GM21423 (cell line): ENCODE measurements around the gene USP34.

Experiments used
- ATAC-seq: cut with Tn5 transposase; IDR thresholded peaks from one replicate; pipeline ENCODE4 v1.9.1; 2021; ENCODE audit warnings: mild to moderate bottlenecking, moderate library complexity; ENCODE audit not compliant: unreplicated experiment

USP34 gene

GRCh38 chr2:61328707-61329251, 142.1 kb downstream of the USP34 start:
- no peak for ATAC-seq

GRCh38 chr2:61327173-61327572, 143.7 kb downstream of the USP34 start:
- no peak for ATAC-seq

DNA sequence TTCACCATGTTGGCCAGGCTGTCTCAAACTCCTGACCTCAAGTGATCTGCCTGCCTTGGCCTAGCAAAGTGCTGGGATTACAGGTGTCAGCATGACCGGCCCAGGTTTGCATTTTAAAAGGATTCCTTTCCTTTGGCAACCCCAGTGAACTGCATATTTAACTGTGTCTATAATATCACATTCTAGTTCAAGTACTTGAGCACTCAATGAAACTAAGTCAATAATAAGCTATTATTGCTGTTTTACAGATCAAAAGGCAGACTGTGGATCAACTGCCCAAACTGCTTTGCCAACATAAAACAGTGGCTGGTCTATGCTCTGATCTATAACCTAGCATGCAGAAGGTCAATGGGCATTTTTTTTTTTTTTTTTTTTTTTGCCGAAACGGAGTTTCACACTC, 144.5 kb downstream of the USP34 start:
- no peak for ATAC-seq

DNA sequence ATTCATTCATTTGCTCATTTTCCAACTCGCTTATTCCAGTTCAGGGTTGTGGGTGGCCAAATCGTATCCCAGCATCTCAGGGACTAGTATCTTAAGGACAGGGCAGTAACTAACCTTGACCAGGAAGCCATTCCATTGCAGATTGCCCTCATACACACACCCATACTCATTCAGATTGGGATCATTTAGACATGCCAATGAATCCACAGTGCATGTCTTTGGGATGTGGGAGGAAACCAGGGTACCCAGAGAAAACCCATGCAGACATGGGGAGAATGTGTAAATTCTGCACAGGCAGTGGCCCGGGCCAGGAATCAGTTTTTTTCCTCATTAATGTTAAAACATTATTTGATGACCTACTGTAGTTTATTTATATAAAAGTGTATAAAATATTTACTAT, 150.7 kb downstream of the USP34 start:
- no peak for ATAC-seq

GRCh38 chr2:61318553-61318952, 152.3 kb downstream of the USP34 start:
- ATAC-seq: no peak

GRCh38 chr2:61295981-61296380, 174.9 kb downstream of the USP34 start:
- no peak for ATAC-seq

GRCh38 chr2:61291851-61292575, 178.9 kb downstream of the USP34 start:
- ATAC-seq: no peak

DNA sequence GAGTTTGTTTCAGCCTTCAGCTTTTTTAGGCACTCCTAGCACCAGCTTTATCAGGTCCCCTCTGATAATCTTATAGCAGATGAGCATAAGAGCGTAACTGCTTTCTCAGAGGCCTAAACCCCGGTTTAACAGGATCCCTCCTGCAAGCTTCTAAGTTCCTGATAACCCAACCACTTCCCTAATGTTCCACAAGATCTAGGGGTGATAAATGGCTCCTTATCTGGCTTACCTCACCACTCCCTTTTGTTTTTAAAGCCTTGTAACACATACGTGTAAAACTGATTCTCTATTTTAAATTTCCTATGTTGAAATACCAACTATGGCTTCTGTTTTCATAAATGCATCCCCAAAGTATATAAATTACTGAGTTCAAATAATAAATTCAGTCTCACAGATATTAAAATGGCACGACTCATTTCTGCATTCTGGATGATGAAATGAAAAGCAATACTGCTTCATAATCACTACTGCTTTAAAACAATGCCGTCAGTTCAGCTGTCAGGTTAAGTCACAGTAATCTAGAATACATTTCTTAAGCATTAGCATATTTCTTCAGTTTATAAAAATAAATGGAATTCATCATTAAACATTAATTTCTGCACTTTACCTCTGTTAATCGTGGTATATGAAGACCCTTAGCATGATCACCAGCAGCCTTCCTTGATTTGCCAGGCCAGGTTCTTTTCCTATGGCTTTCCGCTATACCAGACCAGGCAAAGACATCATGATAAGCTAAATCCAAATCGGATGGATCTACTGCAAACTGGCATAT, 182.6 kb downstream of the USP34 start:
- ATAC-seq: no peak

GRCh38 chr2:61287254-61287653, 183.6 kb downstream of the USP34 start:
- ATAC-seq: no peak

- no peak for ATAC-seq
These were observed 187.3 kb downstream of the USP34 start for GRCh38 chr2:61283443-61284160.

GRCh38 chr2:61282104-61282590, 188.7 kb downstream of the USP34 start:
- no peak for ATAC-seq

DNA sequence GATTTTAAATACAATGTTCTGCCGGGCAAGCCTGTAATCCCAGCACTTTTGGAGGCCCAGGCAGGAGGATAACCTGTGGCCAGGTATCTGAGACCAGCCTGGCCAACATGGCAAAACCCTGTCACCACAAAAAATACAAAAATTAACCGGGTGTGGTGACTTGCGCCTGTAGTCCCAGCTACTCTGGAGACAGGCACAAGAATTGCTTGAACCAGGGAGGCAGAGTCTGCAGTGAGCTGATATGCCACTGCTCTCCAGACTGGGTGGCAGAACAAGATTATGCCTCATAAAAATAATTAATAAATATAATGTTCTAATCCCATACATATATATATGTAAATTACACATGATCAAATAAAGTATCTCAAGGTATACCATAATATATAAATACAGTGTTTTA, 189.6 kb downstream of the USP34 start:
- no peak for ATAC-seq

GRCh38 chr2:61277756-61278155, 193.1 kb downstream of the USP34 start:
- no peak for ATAC-seq

DNA sequence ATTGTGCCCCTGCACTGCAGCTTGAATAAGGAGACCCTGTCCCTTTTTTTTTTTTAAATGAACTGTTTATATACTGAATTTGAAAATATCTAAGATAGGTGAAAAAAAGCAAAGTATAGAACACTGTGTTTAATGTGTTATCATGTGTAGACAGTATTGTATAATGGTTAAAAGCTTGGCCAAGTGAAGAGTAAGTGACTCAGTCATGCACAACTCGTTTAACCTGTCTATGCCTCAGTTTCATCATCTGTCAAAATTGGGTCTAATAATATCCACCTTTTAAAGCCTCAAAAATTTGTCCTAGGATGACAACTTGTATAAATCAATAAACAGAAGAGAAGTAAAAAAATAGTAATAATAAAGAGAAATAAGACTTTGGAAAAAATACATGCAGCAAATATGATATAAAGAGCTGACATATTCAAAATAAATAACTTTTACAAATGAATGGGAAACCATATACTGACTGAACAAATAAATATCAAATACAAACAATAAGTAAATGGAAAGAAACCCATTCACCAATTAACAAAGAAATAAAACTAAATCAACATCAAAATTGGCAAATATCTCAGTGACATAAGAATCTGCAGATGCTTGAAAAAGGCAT, 195.2 kb downstream of the USP34 start:
- ATAC-seq: no peak

- ATAC-seq: no peak
These were observed 198.3 kb downstream of the USP34 start for GRCh38 chr2:61272421-61273070.

DNA sequence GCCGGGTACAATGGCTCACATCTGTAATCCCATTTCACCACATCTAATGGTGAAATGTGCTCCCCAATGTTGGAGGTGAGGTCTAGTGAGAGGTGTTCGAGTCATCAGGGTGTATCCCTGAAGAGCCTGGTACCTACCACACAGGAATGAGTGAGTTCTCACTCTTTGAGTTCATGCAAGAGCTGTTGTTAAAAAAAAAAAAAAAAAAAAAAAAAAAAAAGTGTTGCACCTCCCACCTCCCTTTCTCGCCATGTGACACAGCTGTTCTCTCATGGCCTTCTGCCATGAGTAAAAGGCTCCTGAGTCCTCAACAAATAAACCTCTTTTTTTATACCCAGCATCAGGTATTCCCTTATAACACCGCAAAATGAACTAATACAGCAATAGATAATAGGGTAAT, 202.6 kb downstream of the USP34 start:
- ATAC-seq: no peak

DNA sequence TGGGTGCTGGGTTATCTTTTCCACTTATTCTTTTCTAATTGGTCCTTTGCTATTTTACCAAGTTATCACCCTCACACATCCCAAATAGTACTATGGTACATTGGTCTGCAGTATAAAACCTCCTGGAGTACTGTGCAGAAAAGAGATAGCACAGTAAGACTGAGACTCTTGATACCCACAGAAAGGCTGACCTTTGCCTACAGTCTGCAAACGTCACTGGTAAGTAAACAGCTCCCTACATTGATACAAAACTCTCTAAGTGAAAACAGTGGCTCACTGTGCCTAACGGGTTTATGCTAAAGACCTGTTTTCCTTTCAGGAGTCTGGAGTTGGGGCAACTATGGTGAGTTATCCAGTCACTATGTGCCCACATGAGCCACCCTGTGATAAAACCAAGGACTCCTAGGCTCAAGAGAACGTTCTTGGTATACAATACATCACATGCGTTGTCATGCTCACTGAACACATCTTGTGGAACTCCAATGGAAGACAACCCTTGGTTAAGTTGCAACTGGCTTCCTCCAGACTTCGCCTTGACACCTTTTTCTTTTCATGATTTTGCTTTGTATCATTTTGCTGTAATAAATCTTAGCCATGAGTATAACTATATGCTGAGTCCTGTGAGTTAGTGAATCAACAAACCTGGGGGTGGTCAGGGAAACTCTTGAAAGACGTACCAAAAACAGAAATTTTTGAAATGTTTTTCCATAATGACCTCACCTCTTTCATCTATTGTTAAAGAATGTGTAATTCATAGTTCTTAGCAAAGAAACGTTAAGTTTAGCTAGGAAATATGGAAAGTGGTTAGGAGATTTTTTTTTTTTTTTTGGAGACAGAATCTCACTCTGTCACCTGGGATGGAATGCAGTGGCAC, 204.0 kb downstream of the USP34 start:
- ATAC-seq: no peak

- no peak for ATAC-seq
These were observed 207.1 kb downstream of the USP34 start for GRCh38 chr2:61263830-61264229.

DNA sequence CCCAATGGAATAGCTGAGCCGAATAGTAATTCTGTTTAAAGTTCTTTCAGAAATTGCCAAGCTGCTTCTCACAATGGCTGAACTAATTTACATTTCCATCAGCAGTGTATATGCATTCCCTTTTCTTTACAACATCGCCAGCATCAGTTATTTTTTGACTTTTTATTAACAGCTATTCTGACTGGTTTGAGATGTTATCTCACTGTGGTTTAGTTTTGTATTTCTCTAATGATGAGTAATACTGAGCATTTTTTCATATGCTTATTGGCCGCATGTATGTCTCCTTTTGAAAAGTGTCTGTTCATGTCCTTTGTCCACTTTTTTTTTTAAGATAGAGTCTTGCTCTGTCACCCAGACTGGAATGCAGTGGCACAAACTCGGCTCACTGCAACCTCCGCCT, 208.2 kb downstream of the USP34 start:
- ATAC-seq: no peak
